Astrocyte (in vitro differentiated cells and primary cell): Measurements from ENCODE around the gene SHCBP1L. TPM values are rescaled to one million over a fixed set of nuclear protein-coding genes. Genes with fewer than 3 reads are reported as not detected.

ENCODE experiments used
- DNase-seq: peaks from one replicate; pipeline ENCODE4 v3.0.0-alpha.2; 2010; ENCODE audit warnings: low read depth
- FAIRE-seq: peaks from 2 replicates; lab custom pipeline; 2011; peaks lifted over from hg19 to GRCh38; lab: Jason Lieb, UNC
- H2AFZ ChIP-seq: 2 replicates; pipeline ENCODE4 v1.6.0; 2012; ENCODE audit warnings: low read depth, low read length, inconsistent platforms
- H3K27ac ChIP-seq: 2 replicates; pipeline ENCODE4 v1.5.1; 2011; ENCODE audit warnings: low read depth, low read length, inconsistent platforms
- H3K27me3 ChIP-seq: 2 replicates; pipeline ENCODE4 v1.6.0; 2011; ENCODE audit warnings: low read length, inconsistent platforms; ENCODE audit not compliant: insufficient read depth
- H3K36me3 ChIP-seq: 2 replicates; pipeline ENCODE4 v1.5.1; 2011; ENCODE audit warnings: low read length, inconsistent platforms; ENCODE audit not compliant: insufficient read depth
- H3K4me1 ChIP-seq: 2 replicates; pipeline ENCODE4 v1.5.1; 2011; ENCODE audit warnings: low read length, inconsistent platforms; ENCODE audit not compliant: insufficient read depth
- H3K4me2 ChIP-seq: 2 replicates; pipeline ENCODE4 v1.6.0; 2012; ENCODE audit warnings: low read length, inconsistent platforms
- H3K4me3 ChIP-seq: 2 replicates; pipeline ENCODE4 v1.5.1; 2011; ENCODE audit warnings: low read depth, mild to moderate bottlenecking, low read length, inconsistent platforms; ENCODE audit not compliant: insufficient read depth
- H3K79me2 ChIP-seq: 2 replicates; pipeline ENCODE4 v1.6.0; 2012; ENCODE audit warnings: mild to moderate bottlenecking, low read length, inconsistent platforms; ENCODE audit not compliant: insufficient read depth
- H3K9ac ChIP-seq: 2 replicates; pipeline ENCODE4 v1.6.0; 2012; ENCODE audit warnings: mild to moderate bottlenecking, low read length, inconsistent platforms
- H3K9me3 ChIP-seq: 2 replicates; pipeline ENCODE4 v1.5.1; 2012; ENCODE audit warnings: low read depth, mild to moderate bottlenecking, low read length, inconsistent platforms; ENCODE audit not compliant: insufficient read depth
- H4K20me1 ChIP-seq: 2 replicates; pipeline ENCODE4 v1.6.0; 2012; ENCODE audit warnings: low read length, inconsistent platforms; ENCODE audit not compliant: insufficient read depth
- H3K27ac Mint-ChIP-seq: one replicate; pipeline ENCODE4 v1.8.0; 2021; ENCODE audit warnings: mild to moderate bottlenecking, mixed read lengths; ENCODE audit not compliant: unreplicated experiment
- H3K27me3 Mint-ChIP-seq: one replicate; pipeline ENCODE4 v1.8.0; 2021; ENCODE audit warnings: low read depth, mixed read lengths; ENCODE audit not compliant: unreplicated experiment
- H3K36me3 Mint-ChIP-seq: one replicate; pipeline ENCODE4 v1.8.0; 2021; ENCODE audit warnings: low read depth, mixed read lengths; ENCODE audit not compliant: unreplicated experiment
- H3K4me1 Mint-ChIP-seq: one replicate; pipeline ENCODE4 v1.8.0; 2021; ENCODE audit warnings: low read depth, mixed read lengths; ENCODE audit not compliant: unreplicated experiment
- H3K4me3 Mint-ChIP-seq: one replicate; pipeline ENCODE4 v1.8.0; 2021; ENCODE audit warnings: mild to moderate bottlenecking, moderate library complexity, mixed read lengths; ENCODE audit not compliant: unreplicated experiment
- H3K9me3 Mint-ChIP-seq: one replicate; pipeline ENCODE4 v1.8.0; 2021; ENCODE audit warnings: mild to moderate bottlenecking, mixed read lengths; ENCODE audit not compliant: unreplicated experiment
- EZH2 ChIP-seq: IDR thresholded peaks from 2 replicates; pipeline ENCODE4 v1.6.1; 2012; ENCODE audit warnings: mild to moderate bottlenecking, low read length, inconsistent platforms; ENCODE audit not compliant: insufficient read depth
- total RNA-seq: library from RNA; stranded (reverse); gene quantifications from 2 replicates; pipeline ENCODE4 v1.2.1, GENCODE V29; 2021
- TF ChIP-seq, protein P1 (sequence below): IDR thresholded peaks from 2 replicates; pipeline ENCODE4 v1.5.1; 2011; ENCODE audit warnings: low read depth, mild to moderate bottlenecking, inconsistent platforms, low read length, moderate library complexity; ENCODE audit not compliant: insufficient read depth

The SHCBP1L gene
- total RNA-seq, 1 donor from 2014 or later = not detected

GRCh38 chr1:182913401-182913800, 39.6 kb downstream of the SHCBP1L start:
- Histone ChIP-seq H3K27me3 (no peaks in the 10 kb centered on the region), H3K4me2 (no peak overlapping the region), H3K9me3 (no peaks in the 10 kb centered on the region), H3K4me1 (no peaks in the 10 kb centered on the region), H3K79me2 (no peaks in the 10 kb centered on the region), H3K4me3 (no peak overlapping the region), H3K27ac (no peak overlapping the region), H2AFZ (no peak overlapping the region), H4K20me1 (no peaks in the 10 kb centered on the region), H3K36me3 (no peaks in the 10 kb centered on the region), H3K9ac (no peak overlapping the region)
- peaks cover 4% of the 10 kb centered on the region for H3K9me3 Mint-ChIP-seq
- H3K27ac Mint-ChIP-seq = no peak overlapping the region
- H3K4me1 Mint-ChIP-seq = no peaks in the 10 kb centered on the region
- FAIRE-seq = no peak
- H3K36me3 Mint-ChIP-seq = no peaks in the 10 kb centered on the region
- no peak overlapping the region for H3K4me3 Mint-ChIP-seq
- no peaks in the 10 kb centered on the region for H3K27me3 Mint-ChIP-seq
- no peak for DNase-seq
- no peak for TF ChIP-seq EZH2
- TF ChIP-seq, protein P1, sequence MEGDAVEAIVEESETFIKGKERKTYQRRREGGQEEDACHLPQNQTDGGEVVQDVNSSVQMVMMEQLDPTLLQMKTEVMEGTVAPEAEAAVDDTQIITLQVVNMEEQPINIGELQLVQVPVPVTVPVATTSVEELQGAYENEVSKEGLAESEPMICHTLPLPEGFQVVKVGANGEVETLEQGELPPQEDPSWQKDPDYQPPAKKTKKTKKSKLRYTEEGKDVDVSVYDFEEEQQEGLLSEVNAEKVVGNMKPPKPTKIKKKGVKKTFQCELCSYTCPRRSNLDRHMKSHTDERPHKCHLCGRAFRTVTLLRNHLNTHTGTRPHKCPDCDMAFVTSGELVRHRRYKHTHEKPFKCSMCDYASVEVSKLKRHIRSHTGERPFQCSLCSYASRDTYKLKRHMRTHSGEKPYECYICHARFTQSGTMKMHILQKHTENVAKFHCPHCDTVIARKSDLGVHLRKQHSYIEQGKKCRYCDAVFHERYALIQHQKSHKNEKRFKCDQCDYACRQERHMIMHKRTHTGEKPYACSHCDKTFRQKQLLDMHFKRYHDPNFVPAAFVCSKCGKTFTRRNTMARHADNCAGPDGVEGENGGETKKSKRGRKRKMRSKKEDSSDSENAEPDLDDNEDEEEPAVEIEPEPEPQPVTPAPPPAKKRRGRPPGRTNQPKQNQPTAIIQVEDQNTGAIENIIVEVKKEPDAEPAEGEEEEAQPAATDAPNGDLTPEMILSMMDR = no peak

DNA sequence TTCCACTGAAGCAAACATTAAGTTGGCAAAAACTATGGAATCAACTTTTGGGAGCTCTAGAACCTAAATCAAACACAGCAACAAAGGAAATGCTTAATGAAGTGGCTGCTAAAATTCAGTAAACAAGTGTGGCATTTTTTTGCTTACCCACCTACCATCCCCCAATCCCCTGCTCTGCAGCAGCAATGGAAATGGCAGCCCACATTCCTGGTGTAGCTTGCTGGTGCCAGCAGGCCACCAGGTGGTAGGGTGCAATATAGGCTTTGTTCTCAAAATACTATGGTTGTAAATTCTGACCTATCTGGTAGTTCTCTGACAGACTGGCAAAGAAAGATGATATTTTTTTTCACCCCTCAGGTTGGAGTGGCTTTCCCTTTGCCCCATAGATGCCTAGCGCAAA, 42.8 kb downstream of the SHCBP1L start:
- no peak for DNase-seq
- no peaks in the 10 kb centered on the region for H3K4me1 Mint-ChIP-seq

DNA sequence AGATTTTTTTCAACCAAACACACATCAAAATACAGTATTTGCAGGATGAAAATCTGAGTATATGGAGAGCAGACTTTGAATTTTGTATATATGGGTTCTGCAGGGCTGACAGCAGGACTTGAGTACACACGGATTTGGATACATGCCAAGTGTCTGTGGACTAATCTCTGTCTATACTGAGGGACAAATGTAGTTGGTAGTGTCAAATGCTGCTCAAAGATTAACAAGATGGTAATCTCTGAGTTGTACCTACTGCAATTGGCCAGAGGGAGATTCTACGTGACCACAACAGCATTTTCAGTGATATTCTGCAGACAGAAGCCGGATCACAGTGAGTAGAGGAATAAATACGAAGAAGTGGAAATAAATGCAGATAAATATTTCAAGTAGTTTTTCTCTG, 43.4 kb downstream of the SHCBP1L start:
- Histone ChIP-seq H3K4me2 (no peak overlapping the region), H3K9me3 (no peaks in the 10 kb centered on the region), H3K4me3 (no peak overlapping the region), H3K79me2 (no peaks in the 10 kb centered on the region), H4K20me1 (no peaks in the 10 kb centered on the region), H3K9ac (no peak overlapping the region), H3K27me3 (no peaks in the 10 kb centered on the region), H3K36me3 (no peaks in the 10 kb centered on the region), H3K4me1 (no peaks in the 10 kb centered on the region), H2AFZ (no peak overlapping the region), H3K27ac (no peak overlapping the region)
- no peak for DNase-seq
- TF ChIP-seq EZH2 = no peak
- TF ChIP-seq, protein P1 = no peak
- Mint-ChIP-seq H3K27ac (no peak overlapping the region), H3K36me3 (no peaks in the 10 kb centered on the region), H3K4me1 (no peaks in the 10 kb centered on the region), H3K27me3 (no peaks in the 10 kb centered on the region), H3K9me3 (peaks cover 4% of the 10 kb centered on the region), H3K4me3 (no peak overlapping the region)
- FAIRE-seq = no peak

More for the DNA sequence above, 42.8 kb downstream of the SHCBP1L start:
- Histone ChIP-seq H3K4me2 (no peak overlapping the region), H3K9me3 (no peaks in the 10 kb centered on the region), H3K27ac (no peak overlapping the region), H2AFZ (no peak overlapping the region), H3K4me1 (no peaks in the 10 kb centered on the region), H3K27me3 (no peaks in the 10 kb centered on the region), H3K79me2 (no peaks in the 10 kb centered on the region), H3K4me3 (no peak overlapping the region), H3K36me3 (no peaks in the 10 kb centered on the region), H4K20me1 (no peaks in the 10 kb centered on the region), H3K9ac (no peak overlapping the region)
- Mint-ChIP-seq H3K36me3 (no peaks in the 10 kb centered on the region), H3K4me3 (no peak overlapping the region), H3K27ac (no peak overlapping the region), H3K27me3 (no peaks in the 10 kb centered on the region), H3K9me3 (peaks cover 4% of the 10 kb centered on the region)
- no peak for TF ChIP-seq EZH2
- TF ChIP-seq, protein P1 = no peak
- no peak for FAIRE-seq
